ENCODE data around the gene RND1. TPM values are rescaled to one million over a fixed set of nuclear protein-coding genes. Genes with fewer than 3 reads are reported as not detected.
A peak's percentile ranks its signal among the peaks of the same experiment; 100 is the strongest.

Gene RND1
- total and polyA plus RNA-seq, 2 of the 13 experiments (the other 11 are each of a cell fraction or from before 2014, with no cell fraction given) = 1.8 to 1.9 TPM

DNA sequence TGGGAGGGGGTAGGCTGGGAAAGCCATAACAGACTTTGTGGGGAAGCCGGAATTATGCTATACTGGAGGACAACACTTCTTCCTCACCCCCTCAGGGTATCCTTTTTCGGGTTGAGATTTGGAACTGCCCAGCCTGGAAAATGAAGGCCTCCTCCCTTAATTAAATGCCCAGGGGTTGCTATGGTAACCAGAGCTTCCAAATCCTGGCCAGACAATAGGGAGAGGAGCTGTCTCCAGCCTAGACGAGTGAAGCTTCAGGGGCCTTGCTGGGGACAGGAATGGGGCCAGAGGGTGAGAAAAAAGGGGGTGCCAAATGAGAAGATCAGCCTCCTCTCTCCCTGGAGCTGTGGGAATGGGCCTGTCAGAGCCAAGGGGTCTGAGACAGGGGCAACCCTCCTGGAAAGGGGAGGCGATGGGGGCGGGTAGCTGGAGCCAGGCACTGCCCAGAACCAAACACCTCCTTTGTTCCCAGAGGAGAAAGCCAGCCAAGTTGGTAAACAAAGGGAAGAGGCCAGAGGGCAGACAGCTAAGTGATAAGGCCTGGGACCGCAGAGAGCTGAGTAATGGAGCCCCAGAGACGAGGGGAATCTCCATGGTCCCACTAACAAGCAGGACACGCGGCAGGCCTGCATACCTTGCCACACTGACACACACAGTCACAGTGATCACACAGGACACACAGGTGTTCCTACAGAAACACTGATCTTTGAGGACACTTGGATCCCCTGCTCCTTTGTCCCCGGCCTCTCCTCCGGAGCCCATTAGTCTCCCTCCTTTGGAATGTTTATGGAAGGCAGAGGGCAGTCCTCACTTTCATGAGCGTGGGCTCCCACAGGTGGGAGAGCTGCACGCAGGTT lies 17.9 kb upstream of the RND1 start (continued):
- no peak for TF ChIP-seq ZNF879 (CRISPR knock-in tag; IDR thresholded peaks at IDR 0.05)
- peak; percentile 61; the same call in 1 of the 2 replicates for TF ChIP-seq MTA1 (CRISPR knock-in tag; IDR thresholded peaks at IDR 0.05; ENCODE audit: borderline replicate concordance)
- TF ChIP-seq, protein P1, sequence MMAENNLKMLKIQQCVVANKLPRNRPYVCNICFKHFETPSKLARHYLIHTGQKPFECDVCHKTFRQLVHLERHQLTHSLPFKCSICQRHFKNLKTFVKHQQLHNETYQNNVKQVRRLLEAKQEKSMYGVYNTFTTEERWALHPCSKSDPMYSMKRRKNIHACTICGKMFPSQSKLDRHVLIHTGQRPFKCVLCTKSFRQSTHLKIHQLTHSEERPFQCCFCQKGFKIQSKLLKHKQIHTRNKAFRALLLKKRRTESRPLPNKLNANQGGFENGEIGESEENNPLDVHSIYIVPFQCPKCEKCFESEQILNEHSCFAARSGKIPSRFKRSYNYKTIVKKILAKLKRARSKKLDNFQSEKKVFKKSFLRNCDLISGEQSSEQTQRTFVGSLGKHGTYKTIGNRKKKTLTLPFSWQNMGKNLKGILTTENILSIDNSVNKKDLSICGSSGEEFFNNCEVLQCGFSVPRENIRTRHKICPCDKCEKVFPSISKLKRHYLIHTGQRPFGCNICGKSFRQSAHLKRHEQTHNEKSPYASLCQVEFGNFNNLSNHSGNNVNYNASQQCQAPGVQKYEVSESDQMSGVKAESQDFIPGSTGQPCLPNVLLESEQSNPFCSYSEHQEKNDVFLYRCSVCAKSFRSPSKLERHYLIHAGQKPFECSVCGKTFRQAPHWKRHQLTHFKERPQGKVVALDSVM (CRISPR knock-in tag; IDR thresholded peaks at IDR 0.05) = 0 out of 2 replicates have a peak, but pooled peaks have one; percentile 24
- TF ChIP-seq BCL6 (CRISPR knock-in tag; IDR thresholded peaks at IDR 0.05) = peak; percentile 80
- TF ChIP-seq ZFY (CRISPR knock-in tag; IDR thresholded peaks at IDR 0.05) = peak; percentile 46; the same call in 1 of the 2 replicates
- TF ChIP-seq GFI1 (CRISPR knock-in tag; IDR thresholded peaks at IDR 0.05; ENCODE audit: borderline replicate concordance) = no peak
- no peak for TF ChIP-seq ZNF124 (CRISPR knock-in tag; IDR thresholded peaks at IDR 0.05)
- TF ChIP-seq, protein P2, sequence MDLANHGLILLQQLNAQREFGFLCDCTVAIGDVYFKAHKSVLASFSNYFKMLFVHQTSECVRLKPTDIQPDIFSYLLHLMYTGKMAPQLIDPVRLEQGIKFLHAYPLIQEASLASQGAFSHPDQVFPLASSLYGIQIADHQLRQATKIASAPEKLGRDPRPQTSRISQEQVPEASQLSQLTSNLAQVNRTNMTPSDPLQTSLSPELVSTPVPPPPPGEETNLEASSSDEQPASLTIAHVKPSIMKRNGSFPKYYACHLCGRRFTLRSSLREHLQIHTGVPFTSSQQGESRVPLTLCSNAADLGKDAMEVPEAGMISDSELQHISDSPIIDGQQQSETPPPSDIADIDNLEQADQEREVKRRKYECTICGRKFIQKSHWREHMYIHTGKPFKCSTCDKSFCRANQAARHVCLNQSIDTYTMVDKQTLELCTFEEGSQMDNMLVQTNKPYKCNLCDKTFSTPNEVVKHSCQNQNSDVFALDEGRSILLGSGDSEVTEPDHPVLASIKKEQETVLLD (CRISPR knock-in tag; IDR thresholded peaks at IDR 0.05; ENCODE audit: low read depth) = no peak
- TF ChIP-seq SNAI1 (CRISPR knock-in tag; IDR thresholded peaks at IDR 0.05; ENCODE audit: borderline replicate concordance) = no peak
- no peak for TF ChIP-seq ZNF503 (CRISPR knock-in tag; IDR thresholded peaks at IDR 0.05)
- no peak for TF ChIP-seq CBX5 (CRISPR knock-in tag; IDR thresholded peaks at IDR 0.05; ENCODE audit: borderline replicate concordance)
- TF ChIP-seq ESRRA (CRISPR knock-in tag; IDR thresholded peaks at IDR 0.05; ENCODE audit: low read depth) = no peak; the same call in 1 of the 2 replicates
- TF ChIP-seq GTF2F1 (IDR thresholded peaks at IDR 0.05; ENCODE audit: low read length) = no peak
- TF ChIP-seq ETS1 (CRISPR knock-in tag; IDR thresholded peaks at IDR 0.05) = no peak
- no peak for TF ChIP-seq ZNF383 (CRISPR knock-in tag; IDR thresholded peaks at IDR 0.05; ENCODE audit: borderline replicate concordance)
- TF ChIP-seq ZUFSP (CRISPR knock-in tag; IDR thresholded peaks at IDR 0.05; ENCODE audit: borderline replicate concordance) = no peak
- no peak for TF ChIP-seq DDIT3 (CRISPR knock-in tag; IDR thresholded peaks at IDR 0.05)
- TF ChIP-seq ZNF263 (CRISPR knock-in tag; IDR thresholded peaks at IDR 0.05) = peak; percentile 25; the same call in 1 of the 2 replicates
- TF ChIP-seq HDAC6 (IDR thresholded peaks at IDR 0.05; ENCODE audit: low read depth, low read length) = no peak
- no peak for TF ChIP-seq AKAP8 (CRISPR knock-in tag; IDR thresholded peaks at IDR 0.05)

Measured in HepG2 (cell line).